Erythroblast (primary cell): ENCODE results near the gene TBCB.
"Not testable (repeated sequence)": the region's sequence is repeated elsewhere in the genome, so short reads cannot be mapped to it uniquely, and the experiment has no call there.

Source experiments
- DNase-seq, 2 experiments: peaks; one replicate each; lab custom pipeline; 2025; lab: John Stamatoyannopoulos, UW
- GATA1 ChIP-seq: IDR thresholded peaks from 2 replicates; pipeline ENCODE4 v1.6.1; 2011; ENCODE audit warnings: low read depth, mild to moderate bottlenecking, control low read depth, low read length, moderate library complexity
- POLR2A ChIP-seq: IDR thresholded peaks from 2 replicates; pipeline ENCODE4 v1.6.1; 2011; ENCODE audit warnings: mild to moderate bottlenecking, low read length

The TBCB gene

GRCh38 chr19:36111200-36111539 is 4.1 kb upstream of the TBCB start:
- DNase-seq, result no peak
- no peak for TF ChIP-seq POLR2A
- no peak for TF ChIP-seq GATA1

- no peak for TF ChIP-seq POLR2A
- TF ChIP-seq GATA1, result no peak
Observed at GRCh38 chr19:36112678-36113077, 2.6 kb upstream of the TBCB start.

GRCh38 chr19:36113425-36113824 is 1.8 kb upstream of the TBCB start:
- TF ChIP-seq GATA1 (no peak), POLR2A (no peak)
- DNase-seq, result no peak

More at GRCh38 chr19:36112678-36113077, 2.6 kb upstream of the TBCB start:
- no peak for DNase-seq

- DNase-seq, result peak; percentile 60 to 70
Observed at GRCh38 chr19:36113894-36114720, 1.2 kb upstream of the TBCB start.

GRCh38 chr19:36114721-36115452 is 381 bp upstream of the TBCB start, which contains the start of gene POLR2I:
POLR2I (minus strand) TSS chr19:36114875; CDS start chr19:36114856, 19 bp downstream.
- DNase-seq, result peak; percentile 98 to 99
- TF ChIP-seq GATA1 (no peak), POLR2A (peak; percentile 73)

More at GRCh38 chr19:36113894-36114720, 1.2 kb upstream of the TBCB start:
- no peak for TF ChIP-seq GATA1
- TF ChIP-seq POLR2A, result no peak

GRCh38 chr19:36116344-36116637 is 1.0 kb downstream of the TBCB start:
- no peak for DNase-seq
- TF ChIP-seq POLR2A (no peak), GATA1 (no peak)

GRCh38 chr19:36120092-36120983 is 5.1 kb downstream of the TBCB start:
- no peak for DNase-seq

GRCh38 chr19:36120984-36121358 is 5.7 kb downstream of the TBCB start:
- no peak for DNase-seq
- TF ChIP-seq POLR2A (no peak), GATA1 (no peak)

More at GRCh38 chr19:36120092-36120983, 5.1 kb downstream of the TBCB start:
- TF ChIP-seq POLR2A (no peak), GATA1 (no peak)

- no peak for DNase-seq
- no peak for TF ChIP-seq POLR2A
- no peak for TF ChIP-seq GATA1
Observed at GRCh38 chr19:36121486-36122124, 6.3 kb downstream of the TBCB start.

- TF ChIP-seq POLR2A (no peak), GATA1 (no peak)
- no peak for DNase-seq
Observed at GRCh38 chr19:36125557-36125956, 10.3 kb downstream of the TBCB start.

- DNase-seq, result no peak
- TF ChIP-seq POLR2A, result no peak
- TF ChIP-seq GATA1, result no peak
Observed at GRCh38 chr19:36128392-36128736, 13.1 kb downstream of the TBCB start.

- DNase-seq, result not testable (repeated sequence)
Observed at GRCh38 chr19:36131221-36131620, 16.0 kb downstream of the TBCB start.

- not testable (repeated sequence) for DNase-seq
Observed at GRCh38 chr19:36134867-36135266, 19.6 kb downstream of the TBCB start.
